Measurements from ENCODE around the gene RRAGD.
A peak's percentile ranks its signal among the peaks of the same experiment; 100 is the strongest.

DNA sequence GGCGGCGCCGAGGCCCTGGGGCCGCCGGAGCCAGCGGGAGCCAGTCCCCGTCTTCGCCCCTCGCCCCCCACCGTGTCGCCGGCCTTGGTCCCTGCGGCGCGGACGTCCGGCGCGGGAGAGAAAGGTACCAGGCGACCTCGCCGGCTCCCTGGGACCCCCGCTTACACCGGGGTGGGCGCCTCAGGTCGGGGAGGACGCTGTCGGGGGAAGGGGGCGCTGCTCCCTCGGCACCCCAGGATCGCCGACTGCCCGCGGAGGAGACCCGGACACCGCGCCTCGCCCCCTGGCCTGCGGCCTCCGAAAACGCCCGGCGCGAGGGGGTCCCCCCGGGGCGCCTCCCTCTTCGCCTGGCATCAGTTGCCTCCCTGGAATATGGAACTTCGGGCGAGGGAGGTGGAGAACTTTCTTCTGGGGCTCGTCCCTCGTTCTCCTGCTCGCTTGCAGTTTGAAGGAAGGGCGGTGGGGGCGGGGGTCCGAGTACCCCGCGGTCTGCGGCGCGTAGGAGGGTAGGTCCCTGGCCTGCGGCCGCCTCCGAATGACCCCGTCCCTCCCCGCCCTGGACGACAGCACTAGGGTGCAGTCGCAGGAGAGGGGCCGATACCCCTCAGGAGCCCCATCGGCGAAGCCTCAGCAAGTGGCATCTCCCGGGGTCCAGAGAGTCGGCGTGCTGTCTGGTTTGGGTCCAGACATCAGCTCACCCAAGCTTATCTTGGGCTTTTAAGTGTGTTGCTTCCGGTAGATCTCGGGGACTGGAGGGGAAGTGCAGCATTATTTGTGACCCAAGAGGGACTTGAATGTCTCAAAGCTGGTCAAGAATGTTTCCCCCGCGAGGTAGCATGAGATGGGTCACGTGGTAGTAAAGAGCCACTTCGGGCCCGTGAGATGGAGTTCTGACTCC is 21.4 kb upstream of the RRAGD start:
- TF ChIP-seq POLR2AphosphoS5 (IDR thresholded peaks at IDR 0.05; ENCODE audit: low read depth, low read length), result no peak
- TF ChIP-seq, protein P1, sequence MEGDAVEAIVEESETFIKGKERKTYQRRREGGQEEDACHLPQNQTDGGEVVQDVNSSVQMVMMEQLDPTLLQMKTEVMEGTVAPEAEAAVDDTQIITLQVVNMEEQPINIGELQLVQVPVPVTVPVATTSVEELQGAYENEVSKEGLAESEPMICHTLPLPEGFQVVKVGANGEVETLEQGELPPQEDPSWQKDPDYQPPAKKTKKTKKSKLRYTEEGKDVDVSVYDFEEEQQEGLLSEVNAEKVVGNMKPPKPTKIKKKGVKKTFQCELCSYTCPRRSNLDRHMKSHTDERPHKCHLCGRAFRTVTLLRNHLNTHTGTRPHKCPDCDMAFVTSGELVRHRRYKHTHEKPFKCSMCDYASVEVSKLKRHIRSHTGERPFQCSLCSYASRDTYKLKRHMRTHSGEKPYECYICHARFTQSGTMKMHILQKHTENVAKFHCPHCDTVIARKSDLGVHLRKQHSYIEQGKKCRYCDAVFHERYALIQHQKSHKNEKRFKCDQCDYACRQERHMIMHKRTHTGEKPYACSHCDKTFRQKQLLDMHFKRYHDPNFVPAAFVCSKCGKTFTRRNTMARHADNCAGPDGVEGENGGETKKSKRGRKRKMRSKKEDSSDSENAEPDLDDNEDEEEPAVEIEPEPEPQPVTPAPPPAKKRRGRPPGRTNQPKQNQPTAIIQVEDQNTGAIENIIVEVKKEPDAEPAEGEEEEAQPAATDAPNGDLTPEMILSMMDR (IDR thresholded peaks at IDR 0.05), result peak; percentile 46

All from Panc1 (cell line).